Measurements from ENCODE around the gene CERS1. TPM values are rescaled to one million over a fixed set of nuclear protein-coding genes. Genes with fewer than 3 reads are reported as not detected.

CERS1 gene
- total RNA-seq, 1 experiment from 2014 or later, result 0.96 TPM

DNA sequence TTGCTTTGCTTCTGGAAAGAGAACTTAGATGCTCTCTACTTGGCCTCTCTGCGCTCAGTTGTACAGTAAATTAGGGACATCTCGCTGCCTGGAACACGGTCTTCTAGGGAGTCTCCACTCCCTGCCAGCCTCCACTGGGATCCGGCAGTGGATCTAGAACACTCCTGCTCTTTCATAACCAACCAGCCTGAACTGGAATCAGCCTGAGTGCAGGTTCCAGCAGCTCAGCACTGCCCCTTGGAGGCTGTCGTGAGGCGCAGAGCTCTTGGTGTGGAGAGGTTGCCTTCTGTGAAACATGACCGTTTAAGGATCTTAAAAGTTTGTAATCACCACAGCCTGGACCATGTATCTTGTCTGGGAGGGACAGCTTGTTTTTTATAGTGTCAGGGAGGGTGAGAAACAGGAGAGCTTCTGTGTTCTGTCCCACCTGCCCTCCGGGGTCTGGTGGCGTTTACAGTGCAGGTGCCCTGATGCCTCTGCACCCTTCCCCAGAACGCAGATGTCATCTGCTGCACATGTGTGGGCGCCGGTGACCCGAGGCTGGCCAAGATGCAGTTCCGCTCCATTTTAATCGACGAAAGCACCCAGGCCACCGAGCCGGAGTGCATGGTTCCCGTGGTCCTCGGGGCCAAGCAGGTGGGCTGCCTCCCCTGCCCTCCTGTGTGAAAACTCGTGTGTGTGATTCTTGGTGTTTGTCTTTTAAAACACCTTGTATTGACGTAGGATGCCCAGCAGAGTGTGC, 39.4 kb downstream of the CERS1 start:
- intact Hi-C loops (cut with micrococcal nuclease), result no loop called here
- Histone ChIP-seq H3K9ac (ENCODE audit: low read length) (no peak overlapping the region), H3K27ac (ENCODE audit: low read depth, low read length) (no peak overlapping the region), H3K27me3 (ENCODE audit: insufficient read depth, low read length) (no peaks in the 10 kb centered on the region), H3K9me2 (ENCODE audit: insufficient read depth) (no peaks in the 10 kb centered on the region), H4K20me1 (ENCODE audit: insufficient read depth) (no peaks in the 10 kb centered on the region), H2AFZ (ENCODE audit: low read depth, low read length, poor library complexity, severe bottlenecking) (no peak overlapping the region), H3K4me1 (ENCODE audit: control insufficient read depth in 1 of 2, insufficient read depth in 2 of 2, low read length in 2 of 2) (no peaks in the 10 kb centered on the region; a peak in 1 of 4 replicates), H3K9me3 (ENCODE audit: control insufficient read depth in 1 of 2, insufficient read depth in 1 of 2, low read depth in 1 of 2, low read length in 2 of 2) (no peaks in the 10 kb centered on the region), H3K79me2 (ENCODE audit: insufficient read depth, low read length) (peaks cover 56% of the 10 kb centered on the region; the same call in 1 of the 2 replicates), H3K4me3 (replicated peaks in 1 of 2; ENCODE audit: low read depth in 1 of 2, low read length in 2 of 2) (no peak overlapping the region), H3K36me3 (ENCODE audit: control insufficient read depth in 1 of 2, insufficient read depth in 2 of 2, low read length in 2 of 2) (peaks cover 66 to 83% of the 10 kb centered on the region in 2 experiments), H3K4me2 (ENCODE audit: low read length) (no peak overlapping the region)
- DNase-seq (ENCODE audit: low read depth, low spot score), result no peak
- TF ChIP-seq, protein P1, sequence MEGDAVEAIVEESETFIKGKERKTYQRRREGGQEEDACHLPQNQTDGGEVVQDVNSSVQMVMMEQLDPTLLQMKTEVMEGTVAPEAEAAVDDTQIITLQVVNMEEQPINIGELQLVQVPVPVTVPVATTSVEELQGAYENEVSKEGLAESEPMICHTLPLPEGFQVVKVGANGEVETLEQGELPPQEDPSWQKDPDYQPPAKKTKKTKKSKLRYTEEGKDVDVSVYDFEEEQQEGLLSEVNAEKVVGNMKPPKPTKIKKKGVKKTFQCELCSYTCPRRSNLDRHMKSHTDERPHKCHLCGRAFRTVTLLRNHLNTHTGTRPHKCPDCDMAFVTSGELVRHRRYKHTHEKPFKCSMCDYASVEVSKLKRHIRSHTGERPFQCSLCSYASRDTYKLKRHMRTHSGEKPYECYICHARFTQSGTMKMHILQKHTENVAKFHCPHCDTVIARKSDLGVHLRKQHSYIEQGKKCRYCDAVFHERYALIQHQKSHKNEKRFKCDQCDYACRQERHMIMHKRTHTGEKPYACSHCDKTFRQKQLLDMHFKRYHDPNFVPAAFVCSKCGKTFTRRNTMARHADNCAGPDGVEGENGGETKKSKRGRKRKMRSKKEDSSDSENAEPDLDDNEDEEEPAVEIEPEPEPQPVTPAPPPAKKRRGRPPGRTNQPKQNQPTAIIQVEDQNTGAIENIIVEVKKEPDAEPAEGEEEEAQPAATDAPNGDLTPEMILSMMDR (IDR thresholded peaks at IDR 0.05 in 2 of 3, conservative IDR thresholded peaks at IDR 0.05 in 1 of 3; ENCODE audit: borderline replicate concordance in 1 of 3, insufficient read depth in 1 of 3, low read depth in 2 of 3, low read length in 2 of 3), result peak in 2 of 3 experiments; percentile 31 to 40; a peak in 4 of 6 replicates
- TF ChIP-seq RAD21 (IDR thresholded peaks at IDR 0.05; ENCODE audit: low read depth) (peak; percentile 35), ELF1 (IDR thresholded peaks at IDR 0.05; ENCODE audit: borderline replicate concordance, low read depth) (no peak)
- ATAC-seq, result peak; percentile 68
- ChIA-PET RAD21 (ENCODE audit: low non-redundant PET in 1 of 2, low total read pairs in 2 of 2, uncharacterized antibody in 2 of 2, unreplicated experiment in 2 of 2) (no interaction called here), CTCF (interaction anchor here (1.2 to 1.8 kb wide), 2 partner anchors 9 to 10 kb away, joined by 3 to 6 read pairs; no protein-coding TSS in a partner anchor), POLR2A (no interaction called here)
- BruUV-seq (replicated peaks), result no TSS peak

DNA sequence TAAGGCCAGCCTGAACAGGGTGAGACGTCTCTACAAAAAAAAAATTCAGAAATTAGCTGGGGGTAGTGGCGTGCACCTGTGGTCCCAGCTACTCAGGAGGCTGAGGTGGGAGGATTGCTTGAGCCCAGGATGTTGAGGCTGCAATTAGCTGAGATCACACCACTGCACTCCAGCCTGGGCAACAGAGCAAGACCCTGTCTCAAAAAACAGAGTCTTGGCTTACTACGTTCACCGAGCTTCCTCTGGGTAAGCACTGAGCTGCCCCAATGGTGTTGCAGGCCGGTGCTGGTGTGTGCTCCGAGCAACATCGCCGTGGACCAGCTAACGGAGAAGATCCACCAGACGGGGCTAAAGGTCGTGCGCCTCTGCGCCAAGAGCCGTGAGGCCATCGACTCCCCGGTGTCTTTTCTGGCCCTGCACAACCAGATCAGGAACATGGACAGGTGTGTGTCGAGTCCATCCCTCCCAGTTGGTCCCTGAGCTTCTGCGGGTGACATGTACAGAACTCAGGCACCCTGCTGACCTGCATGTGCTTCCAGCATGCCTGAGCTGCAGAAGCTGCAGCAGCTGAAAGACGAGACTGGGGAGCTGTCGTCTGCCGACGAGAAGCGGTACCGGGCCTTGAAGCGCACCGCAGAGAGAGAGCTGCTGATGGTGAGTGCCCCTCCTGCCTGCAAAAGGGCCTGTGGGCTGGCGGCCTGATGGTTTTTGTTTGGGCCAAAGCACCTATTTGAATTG, 40.1 kb downstream of the CERS1 start:
- Histone ChIP-seq H2AFZ (ENCODE audit: low read depth, low read length, poor library complexity, severe bottlenecking) (no peak overlapping the region), H3K9me3 (ENCODE audit: control insufficient read depth in 1 of 2, insufficient read depth in 1 of 2, low read depth in 1 of 2, low read length in 2 of 2) (no peaks in the 10 kb centered on the region), H3K79me2 (ENCODE audit: insufficient read depth, low read length) (peaks cover 57% of the 10 kb centered on the region; the same call in 1 of the 2 replicates), H3K27me3 (ENCODE audit: insufficient read depth, low read length) (no peaks in the 10 kb centered on the region), H3K27ac (ENCODE audit: low read depth, low read length) (no peak overlapping the region), H4K20me1 (ENCODE audit: insufficient read depth) (no peaks in the 10 kb centered on the region), H3K9me2 (ENCODE audit: insufficient read depth) (no peaks in the 10 kb centered on the region), H3K4me1 (ENCODE audit: control insufficient read depth in 1 of 2, insufficient read depth in 2 of 2, low read length in 2 of 2) (no peaks in the 10 kb centered on the region), H3K36me3 (ENCODE audit: control insufficient read depth in 1 of 2, insufficient read depth in 2 of 2, low read length in 2 of 2) (peaks cover 69 to 82% of the 10 kb centered on the region in 2 experiments), H3K4me3 (replicated peaks in 1 of 2; ENCODE audit: low read depth in 1 of 2, low read length in 2 of 2) (no peak overlapping the region), H3K9ac (ENCODE audit: low read length) (no peak overlapping the region), H3K4me2 (ENCODE audit: low read length) (no peak overlapping the region)
- BruUV-seq (replicated peaks), result no TSS peak
- RAD21 ChIA-PET (ENCODE audit: low non-redundant PET in 1 of 2, low total read pairs in 2 of 2, uncharacterized antibody in 2 of 2, unreplicated experiment in 2 of 2), result no interaction called here
- POLR2A ChIA-PET, result no interaction called here
- TF ChIP-seq RAD21 (IDR thresholded peaks at IDR 0.05; ENCODE audit: low read depth), result no peak
- no peak for TF ChIP-seq SP1 (IDR thresholded peaks at IDR 0.05; ENCODE audit: low read depth)
- TF ChIP-seq FOSL1 (IDR thresholded peaks at IDR 0.05; ENCODE audit: low read depth), result no peak
- no peak for TF ChIP-seq ZFX (IDR thresholded peaks at IDR 0.05)
- TF ChIP-seq, protein P2, sequence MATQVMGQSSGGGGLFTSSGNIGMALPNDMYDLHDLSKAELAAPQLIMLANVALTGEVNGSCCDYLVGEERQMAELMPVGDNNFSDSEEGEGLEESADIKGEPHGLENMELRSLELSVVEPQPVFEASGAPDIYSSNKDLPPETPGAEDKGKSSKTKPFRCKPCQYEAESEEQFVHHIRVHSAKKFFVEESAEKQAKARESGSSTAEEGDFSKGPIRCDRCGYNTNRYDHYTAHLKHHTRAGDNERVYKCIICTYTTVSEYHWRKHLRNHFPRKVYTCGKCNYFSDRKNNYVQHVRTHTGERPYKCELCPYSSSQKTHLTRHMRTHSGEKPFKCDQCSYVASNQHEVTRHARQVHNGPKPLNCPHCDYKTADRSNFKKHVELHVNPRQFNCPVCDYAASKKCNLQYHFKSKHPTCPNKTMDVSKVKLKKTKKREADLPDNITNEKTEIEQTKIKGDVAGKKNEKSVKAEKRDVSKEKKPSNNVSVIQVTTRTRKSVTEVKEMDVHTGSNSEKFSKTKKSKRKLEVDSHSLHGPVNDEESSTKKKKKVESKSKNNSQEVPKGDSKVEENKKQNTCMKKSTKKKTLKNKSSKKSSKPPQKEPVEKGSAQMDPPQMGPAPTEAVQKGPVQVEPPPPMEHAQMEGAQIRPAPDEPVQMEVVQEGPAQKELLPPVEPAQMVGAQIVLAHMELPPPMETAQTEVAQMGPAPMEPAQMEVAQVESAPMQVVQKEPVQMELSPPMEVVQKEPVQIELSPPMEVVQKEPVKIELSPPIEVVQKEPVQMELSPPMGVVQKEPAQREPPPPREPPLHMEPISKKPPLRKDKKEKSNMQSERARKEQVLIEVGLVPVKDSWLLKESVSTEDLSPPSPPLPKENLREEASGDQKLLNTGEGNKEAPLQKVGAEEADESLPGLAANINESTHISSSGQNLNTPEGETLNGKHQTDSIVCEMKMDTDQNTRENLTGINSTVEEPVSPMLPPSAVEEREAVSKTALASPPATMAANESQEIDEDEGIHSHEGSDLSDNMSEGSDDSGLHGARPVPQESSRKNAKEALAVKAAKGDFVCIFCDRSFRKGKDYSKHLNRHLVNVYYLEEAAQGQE (IDR thresholded peaks at IDR 0.05; ENCODE audit: low read depth), result no peak
- TF ChIP-seq SRF (IDR thresholded peaks at IDR 0.05; ENCODE audit: low read depth), result no peak
- DNase-seq (ENCODE audit: low read depth, low spot score) (no peak), ATAC-seq (no peak)
- CTCF ChIA-PET, result interaction anchor here (0.6 to 1.8 kb wide), 4 partner anchors 9 to 576 kb away, joined by 3 to 6 read pairs (median 4); no protein-coding TSS in a partner anchor
- intact Hi-C loops (cut with micrococcal nuclease), result no loop called here

Measured in HCT116 (cell line).